HEK293T (cell line): ENCODE results near the gene LAMC2.

ENCODE experiments used
- CTCF ChIA-PET: fragments of 350-600 bp; formaldehyde crosslinking; extraction: SDS; loops from one replicate; lab custom pipeline; 2021; ENCODE audit warnings: antibody characterized with exemption, inconsistent platforms; lab: Yijun Ruan, JAX
- POLR2A ChIA-PET: fragments of 350-600 bp; formaldehyde crosslinking; extraction: SDS; loops from one replicate; lab custom pipeline; 2020; ENCODE audit warnings: antibody characterized with exemption, inconsistent platforms; lab: Yijun Ruan, JAX
- DNase-seq: peaks from one replicate; pipeline ENCODE4 v3.0.0; 2012; ENCODE audit warnings: mixed read lengths; ENCODE audit errors: extremely low spot score
- ARNT ChIP-seq: fragments of 450-650 bp; IDR thresholded peaks from 2 replicates; pipeline ENCODE4 v1.6.1; 2017; ENCODE audit warnings: mild to moderate bottlenecking
- BHLHE40 ChIP-seq: fragments of 450-650 bp; IDR thresholded peaks from 2 replicates; pipeline ENCODE4 v1.6.1; 2016; ENCODE audit warnings: mild to moderate bottlenecking, moderate library complexity, borderline replicate concordance
- CTBP1 ChIP-seq: fragments of 450-650 bp; IDR thresholded peaks from 2 replicates; pipeline ENCODE4 v1.6.1; 2016; ENCODE audit warnings: borderline replicate concordance
- ELF4 ChIP-seq: fragments of 450-650 bp; IDR thresholded peaks from 2 replicates; pipeline ENCODE4 v1.6.1; 2017; ENCODE audit warnings: antibody characterized with exemption
- FOXA1 ChIP-seq: fragments of 450-650 bp; IDR thresholded peaks from 2 replicates; pipeline ENCODE4 v1.6.1; 2016; ENCODE audit warnings: mild to moderate bottlenecking
- FOXK2 ChIP-seq: fragments of 450-650 bp; IDR thresholded peaks from 2 replicates; pipeline ENCODE4 v1.6.1; 2016; ENCODE audit warnings: mild to moderate bottlenecking
- FOXM1 ChIP-seq: fragments of 450-650 bp; IDR thresholded peaks from 2 replicates; pipeline ENCODE4 v1.6.1; 2017; ENCODE audit warnings: mild to moderate bottlenecking, borderline replicate concordance
- HDGF ChIP-seq: fragments of 450-650 bp; IDR thresholded peaks from 2 replicates; pipeline ENCODE4 v1.6.1; 2017; ENCODE audit warnings: antibody characterized with exemption, borderline replicate concordance
- L3MBTL2 ChIP-seq: fragments of 450-650 bp; conservative IDR thresholded peaks from 2 replicates; pipeline ENCODE4 v1.6.1; 2016; ENCODE audit warnings: mild to moderate bottlenecking
- LEF1 ChIP-seq: fragments of 450-650 bp; IDR thresholded peaks from 2 replicates; pipeline ENCODE4 v1.6.1; 2017; ENCODE audit warnings: mild to moderate bottlenecking, borderline replicate concordance
- NFRKB ChIP-seq: fragments of 450-650 bp; IDR thresholded peaks from 2 replicates; pipeline ENCODE4 v1.6.1; 2016; ENCODE audit warnings: mild to moderate bottlenecking, moderate library complexity
- PKNOX1 ChIP-seq: fragments of 450-650 bp; IDR thresholded peaks from 2 replicates; pipeline ENCODE4 v1.6.1; 2016
- SP1 ChIP-seq: fragments of 450-650 bp; IDR thresholded peaks from 2 replicates; pipeline ENCODE4 v1.6.1; 2017
- SUZ12 ChIP-seq: fragments of 450-650 bp; IDR thresholded peaks from 2 replicates; pipeline ENCODE4 v1.6.1; 2016; ENCODE audit warnings: mild to moderate bottlenecking
- TARDBP ChIP-seq: fragments of 450-650 bp; IDR thresholded peaks from 2 replicates; pipeline ENCODE4 v1.6.1; 2016
- ZNF384 ChIP-seq: fragments of 450-650 bp; IDR thresholded peaks from 2 replicates; pipeline ENCODE4 v1.6.1; 2016

Gene LAMC2

GRCh38 chr1:183200451-183200850, 14.4 kb downstream of the LAMC2 start:
- TF ChIP-seq PKNOX1 (no peak), FOXK2 (no peak), HDGF (no peak), CTBP1 (no peak), LEF1 (no peak), FOXM1 (no peak)
- ChIA-PET CTCF (interaction anchor here (1.2 kb wide), 1 partner anchor 34 kb away, joined by 3 read pairs; no protein-coding TSS in a partner anchor), POLR2A (no interaction called here)
- DNase-seq = no peak

- ChIA-PET CTCF (interaction anchor here (0.7 kb wide), 1 partner anchor 168 kb away, joined by 3 read pairs; no protein-coding TSS in a partner anchor), POLR2A (no interaction called here)
- TF ChIP-seq TARDBP (no peak), FOXM1 (no peak), ELF4 (no peak), ARNT (no peak), PKNOX1 (no peak), SP1 (no peak), SUZ12 (no peak), BHLHE40 (no peak), FOXA1 (no peak), NFRKB (no peak), FOXK2 (no peak)
- no peak for DNase-seq
Measured at GRCh38 chr1:183203094-183203493, 17.0 kb downstream of the LAMC2 start.

GRCh38 chr1:183205196-183205781, 19.2 kb downstream of the LAMC2 start:
- POLR2A ChIA-PET = no interaction called here
- no peak for DNase-seq
- CTCF ChIA-PET = interaction anchor here (0.9 to 1.7 kb wide), 2 partner anchors 23 to 29 kb away, joined by 3 to 10 read pairs; no protein-coding TSS in a partner anchor
- no peak for TF ChIP-seq L3MBTL2
- no peak for TF ChIP-seq CTBP1
- no peak for TF ChIP-seq PKNOX1
- no peak for TF ChIP-seq ARNT
- TF ChIP-seq SP1 = no peak
- TF ChIP-seq NFRKB = no peak
- TF ChIP-seq BHLHE40 = no peak
- TF ChIP-seq SUZ12 = no peak
- TF ChIP-seq FOXM1 = no peak
- TF ChIP-seq ELF4 = no peak

- DNase-seq = no peak
- POLR2A ChIA-PET = no interaction called here
Measured at GRCh38 chr1:183206538-183207122, 20.6 kb downstream of the LAMC2 start.

GRCh38 chr1:183209533-183210158, 23.6 kb downstream of the LAMC2 start:
- ChIA-PET POLR2A (interaction anchor here (1.0 to 1.5 kb wide), 2 partner anchors 10 to 25 kb away, joined by 3 to 4 read pairs; no protein-coding TSS in a partner anchor), CTCF (interaction anchor here (0.5 to 1.9 kb wide), 3 partner anchors 9 to 413 kb away, joined by 4 to 5 read pairs (median 5); no protein-coding TSS in a partner anchor)
- no peak for DNase-seq
- no peak for TF ChIP-seq TARDBP
- TF ChIP-seq PKNOX1 = peak; percentile 12; the same call in 1 of the 2 replicates

More at GRCh38 chr1:183206538-183207122, 20.6 kb downstream of the LAMC2 start:
- TF ChIP-seq ELF4 (no peak), ZNF384 (no peak), NFRKB (no peak), TARDBP (no peak)
- CTCF ChIA-PET = no interaction called here

- DNase-seq = no peak
- CTCF ChIA-PET = interaction anchor here (0.6 to 1.6 kb wide), 2 partner anchors 24 to 124 kb away, joined by 3 to 4 read pairs; no protein-coding TSS in a partner anchor
- TF ChIP-seq ELF4 (no peak), NFRKB (no peak), SUZ12 (no peak), PKNOX1 (no peak), TARDBP (no peak), SP1 (no peak), FOXK2 (no peak), CTBP1 (no peak), BHLHE40 (no peak), ZNF384 (no peak), L3MBTL2 (no peak), ARNT (no peak), LEF1 (no peak), HDGF (no peak), FOXM1 (no peak), FOXA1 (no peak)
- POLR2A ChIA-PET = no interaction called here
Measured at GRCh38 chr1:183210681-183211080, 24.6 kb downstream of the LAMC2 start.
